Rectal smooth muscle tissue (tissue), 1 donor: ENCODE data around the gene MN1.

Source experiments
- H3K27ac ChIP-seq: one replicate; pipeline ENCODE4 v1.7.0; 2013; ENCODE audit warnings: low read depth, low read length, inconsistent platforms
- H3K27me3 ChIP-seq: one replicate; pipeline ENCODE4 v1.7.0; 2013; ENCODE audit warnings: low read length; ENCODE audit not compliant: control insufficient read depth, insufficient read depth
- H3K36me3 ChIP-seq: one replicate; pipeline ENCODE4 v1.7.0; 2013; ENCODE audit warnings: low read length; ENCODE audit not compliant: control insufficient read depth, insufficient read depth
- H3K4me1 ChIP-seq: one replicate; pipeline ENCODE4 v1.7.0; 2013; ENCODE audit warnings: low read length; ENCODE audit not compliant: control insufficient read depth, insufficient read depth
- H3K4me3 ChIP-seq: one replicate; pipeline ENCODE4 v1.7.0; 2013; ENCODE audit warnings: low read length
- H3K9ac ChIP-seq: one replicate; pipeline ENCODE4 v1.7.0; 2013; ENCODE audit warnings: low read length

MN1 gene

GRCh38 chr22:27801616-27802345 lies at the start of gene MN1:
Gene MN1 (minus strand): TSS chr22:27801756. CDS start chr22:27800543, 1,213 bp downstream.
- Histone ChIP-seq H3K27ac (peak within 1 kb of the TSS; percentile 69), H3K4me3 (peak within 1 kb of the TSS; percentile 68), H3K4me1 (peaks cover 2% of the 10 kb centered on the region), H3K27me3 (peaks cover 10% of the 10 kb centered on the region), H3K9ac (no peak within 1 kb of the TSS), H3K36me3 (no peaks in the 10 kb centered on the region)

- H3K9ac ChIP-seq: no peak overlapping the region
- H3K36me3 ChIP-seq: peaks cover 13% of the 10 kb centered on the region
- no peak overlapping the region for H3K4me3 ChIP-seq
- peaks cover 3% of the 10 kb centered on the region for H3K4me1 ChIP-seq
- no peaks in the 10 kb centered on the region for H3K27me3 ChIP-seq
- H3K27ac ChIP-seq: no peak overlapping the region
These were observed 48.5 kb upstream of the MN1 start for GRCh38 chr22:27850000-27850521.

- H3K27ac ChIP-seq: no peak overlapping the region
- no peaks in the 10 kb centered on the region for H3K27me3 ChIP-seq
- no peak overlapping the region for H3K4me3 ChIP-seq
- H3K4me1 ChIP-seq: peaks cover 6% of the 10 kb centered on the region
- H3K36me3 ChIP-seq: peaks cover 13% of the 10 kb centered on the region
- no peak overlapping the region for H3K9ac ChIP-seq
These were observed 46.4 kb upstream of the MN1 start for GRCh38 chr22:27848005-27848404.

- H3K4me3 ChIP-seq: no peak overlapping the region
- peaks cover 11% of the 10 kb centered on the region for H3K36me3 ChIP-seq
- H3K4me1 ChIP-seq: peaks cover 7% of the 10 kb centered on the region
- H3K27me3 ChIP-seq: no peaks in the 10 kb centered on the region
- H3K27ac ChIP-seq: no peak overlapping the region
- no peak overlapping the region for H3K9ac ChIP-seq
These were observed 45.4 kb upstream of the MN1 start for GRCh38 chr22:27846910-27847309.

GRCh38 chr22:27846248-27846757 lies 44.7 kb upstream of the MN1 start:
- Histone ChIP-seq H3K27ac (no peak overlapping the region), H3K36me3 (peaks cover 9% of the 10 kb centered on the region)

GRCh38 chr22:27845644-27846043 lies 44.1 kb upstream of the MN1 start:
- peaks cover 6% of the 10 kb centered on the region for H3K36me3 ChIP-seq
- H3K9ac ChIP-seq: no peak overlapping the region
- no peak overlapping the region for H3K27ac ChIP-seq
- H3K4me3 ChIP-seq: no peak overlapping the region
- H3K27me3 ChIP-seq: no peaks in the 10 kb centered on the region
- H3K4me1 ChIP-seq: peaks cover 8% of the 10 kb centered on the region

More at GRCh38 chr22:27846248-27846757, 44.7 kb upstream of the MN1 start:
- H3K9ac ChIP-seq: no peak overlapping the region
- peaks cover 8% of the 10 kb centered on the region for H3K4me1 ChIP-seq
- H3K4me3 ChIP-seq: no peak overlapping the region
- H3K27me3 ChIP-seq: no peaks in the 10 kb centered on the region

- H3K9ac ChIP-seq: no peak overlapping the region
- H3K4me3 ChIP-seq: no peak overlapping the region
- no peak overlapping the region for H3K27ac ChIP-seq
- H3K36me3 ChIP-seq: peaks cover 6% of the 10 kb centered on the region
- no peaks in the 10 kb centered on the region for H3K27me3 ChIP-seq
- peaks cover 8% of the 10 kb centered on the region for H3K4me1 ChIP-seq
These were observed 43.4 kb upstream of the MN1 start for GRCh38 chr22:27844656-27845591.

GRCh38 chr22:27844256-27844655 lies 42.7 kb upstream of the MN1 start:
- Histone ChIP-seq H3K4me1 (peaks cover 5% of the 10 kb centered on the region), H3K4me3 (no peak overlapping the region), H3K36me3 (peaks cover 6% of the 10 kb centered on the region), H3K27me3 (no peaks in the 10 kb centered on the region), H3K27ac (no peak overlapping the region), H3K9ac (no peak overlapping the region)

GRCh38 chr22:27843441-27843840 lies 41.9 kb upstream of the MN1 start:
- H3K36me3 ChIP-seq: peaks cover 6% of the 10 kb centered on the region
- H3K27me3 ChIP-seq: no peaks in the 10 kb centered on the region
- peaks cover 5% of the 10 kb centered on the region for H3K4me1 ChIP-seq
- H3K9ac ChIP-seq: no peak overlapping the region
- no peak overlapping the region for H3K4me3 ChIP-seq
- no peak overlapping the region for H3K27ac ChIP-seq

- H3K36me3 ChIP-seq: peaks cover 5% of the 10 kb centered on the region
- H3K4me3 ChIP-seq: no peak overlapping the region
- no peak overlapping the region for H3K27ac ChIP-seq
- peaks cover 5% of the 10 kb centered on the region for H3K4me1 ChIP-seq
- H3K9ac ChIP-seq: no peak overlapping the region
- H3K27me3 ChIP-seq: no peaks in the 10 kb centered on the region
These were observed 41.3 kb upstream of the MN1 start for GRCh38 chr22:27842669-27843431.

GRCh38 chr22:27842201-27842600 lies 40.6 kb upstream of the MN1 start:
- H3K9ac ChIP-seq: no peak overlapping the region
- no peak overlapping the region for H3K27ac ChIP-seq
- H3K36me3 ChIP-seq: peaks cover 2% of the 10 kb centered on the region
- no peak overlapping the region for H3K4me3 ChIP-seq
- H3K27me3 ChIP-seq: no peaks in the 10 kb centered on the region
- H3K4me1 ChIP-seq: peaks cover 5% of the 10 kb centered on the region

- peaks cover 5% of the 10 kb centered on the region for H3K4me1 ChIP-seq
- H3K9ac ChIP-seq: no peak overlapping the region
- no peak overlapping the region for H3K4me3 ChIP-seq
- H3K27ac ChIP-seq: no peak overlapping the region
- H3K27me3 ChIP-seq: no peaks in the 10 kb centered on the region
- no peaks in the 10 kb centered on the region for H3K36me3 ChIP-seq
These were observed 38.9 kb upstream of the MN1 start for GRCh38 chr22:27840436-27840835.
